Activated CD4-positive, alpha-beta T cell treated with anti-CD3 and anti-CD28 coated beads for 4 hours (primary cell): ENCODE data around the gene LRRC53.

Experiments
- DNase-seq, 2 donors: peaks; one replicate each; pipeline ENCODE4 v3.0.0-alpha.2; 2020

LRRC53 gene

DNA sequence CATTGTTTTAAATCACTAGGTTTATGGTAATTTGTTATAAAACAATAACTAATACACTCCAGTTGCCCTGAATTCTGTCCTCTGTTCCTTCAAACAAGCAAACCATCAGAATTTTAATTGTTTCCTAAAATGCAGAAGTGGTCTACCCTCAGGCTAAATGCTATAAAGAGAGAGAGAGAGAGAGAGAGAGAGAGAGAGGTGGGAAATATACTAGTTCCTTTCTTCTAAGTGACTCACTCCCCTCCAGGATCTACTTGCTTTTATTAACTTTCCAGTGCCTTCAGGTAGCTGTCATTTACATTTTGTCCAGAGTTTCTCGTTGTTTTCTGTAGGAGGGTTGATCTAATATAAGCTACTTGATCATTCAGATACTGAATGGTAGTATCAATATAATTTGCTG, 26.4 kb downstream of the LRRC53 start:
- no peak for DNase-seq

DNA sequence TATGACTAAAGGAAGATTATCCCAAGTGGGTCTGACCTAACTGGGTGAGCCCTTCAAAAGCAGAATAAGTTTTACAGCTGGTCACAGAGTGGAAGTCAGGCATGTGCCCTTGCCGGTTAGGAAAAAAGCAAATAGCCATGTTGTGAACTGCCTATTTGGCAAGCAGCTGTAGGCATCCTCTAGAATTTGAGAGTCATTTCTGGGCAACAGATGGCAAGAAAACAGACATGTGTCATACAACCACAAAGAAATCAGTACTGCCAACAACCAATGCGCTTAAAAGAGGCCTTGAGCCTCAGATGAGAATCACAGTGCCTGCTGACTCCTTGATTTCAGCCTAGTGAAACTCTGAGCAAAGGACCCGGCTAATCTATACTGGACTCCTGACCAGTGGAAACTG, 26.8 kb downstream of the LRRC53 start:
- no peak for DNase-seq

DNA sequence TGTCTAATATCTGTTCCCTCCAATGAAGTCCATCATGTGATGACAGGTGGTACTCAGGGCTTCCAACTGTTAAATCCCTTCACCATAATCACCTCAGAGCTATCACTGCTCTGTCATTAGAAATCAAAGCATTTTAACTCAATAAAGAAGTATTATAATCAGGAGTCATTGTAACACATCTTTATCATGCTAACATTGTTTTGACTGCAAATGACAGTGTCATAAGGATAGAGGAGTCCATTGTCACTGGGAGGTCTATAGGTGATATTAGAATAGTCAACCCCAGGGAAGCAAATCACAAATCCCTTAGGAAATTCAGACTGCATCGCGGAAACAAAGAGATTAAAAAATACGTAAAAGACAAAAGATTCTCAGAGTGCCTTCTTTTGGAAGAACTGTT, 30.8 kb downstream of the LRRC53 start:
- no peak for DNase-seq

DNA sequence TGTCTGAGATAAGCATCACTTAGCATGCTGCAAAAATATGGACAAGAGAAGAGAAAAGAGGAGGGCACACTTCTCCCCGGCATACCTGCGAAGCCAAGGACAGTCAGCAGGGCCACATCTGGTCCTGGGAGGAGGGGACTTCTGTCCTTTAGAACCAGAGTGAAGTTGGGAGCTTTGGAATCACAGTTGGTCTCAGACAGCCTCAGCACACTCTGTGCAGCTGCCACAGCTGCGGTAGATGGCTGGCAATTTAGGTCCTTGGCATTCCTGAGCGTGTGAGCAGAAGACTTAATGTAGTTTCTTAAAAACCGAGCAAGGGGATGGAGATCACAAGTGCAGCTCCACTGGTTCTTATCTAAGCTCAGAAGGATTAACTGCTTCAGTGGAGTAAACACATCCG, 32.3 kb downstream of the LRRC53 start:
- no peak for DNase-seq

DNA sequence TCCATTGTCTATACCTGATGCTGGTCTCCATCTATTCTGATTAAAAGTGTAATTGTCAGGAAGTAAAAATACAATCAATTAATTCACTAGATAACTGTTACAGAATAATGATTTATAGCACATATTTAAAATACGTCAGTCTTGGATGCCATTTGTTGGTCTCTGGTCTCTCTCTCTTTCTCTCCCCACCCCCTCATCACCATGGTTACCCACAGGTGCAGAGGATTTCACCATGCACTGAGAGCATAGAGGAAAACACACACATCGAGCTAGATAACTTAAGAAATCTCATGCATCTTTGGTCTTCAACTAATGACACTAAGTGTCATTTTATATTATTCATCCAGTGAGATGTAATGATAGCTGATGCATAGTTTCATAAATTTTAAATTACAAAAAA, 33.4 kb downstream of the LRRC53 start:
- no peak for DNase-seq

DNA sequence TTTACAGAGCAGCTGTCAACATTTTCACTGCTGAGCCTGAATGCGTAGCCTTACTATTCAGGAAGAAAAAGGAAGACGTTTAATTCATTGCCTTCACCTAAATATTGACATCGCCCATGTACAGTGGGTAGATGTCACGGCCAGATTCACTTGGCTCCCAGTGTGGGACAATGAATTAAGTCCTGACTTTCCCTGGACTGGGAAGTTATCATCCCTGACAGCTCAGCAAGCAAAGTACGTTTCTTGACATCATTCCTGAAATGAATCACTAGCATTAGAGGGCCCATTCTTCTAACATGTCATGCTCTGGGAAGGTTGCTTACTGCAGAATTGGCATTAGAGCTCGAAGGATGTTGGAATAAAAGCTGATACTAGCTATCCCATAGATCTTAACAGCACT, 37.8 kb downstream of the LRRC53 start:
- DNase-seq, result no peak

DNA sequence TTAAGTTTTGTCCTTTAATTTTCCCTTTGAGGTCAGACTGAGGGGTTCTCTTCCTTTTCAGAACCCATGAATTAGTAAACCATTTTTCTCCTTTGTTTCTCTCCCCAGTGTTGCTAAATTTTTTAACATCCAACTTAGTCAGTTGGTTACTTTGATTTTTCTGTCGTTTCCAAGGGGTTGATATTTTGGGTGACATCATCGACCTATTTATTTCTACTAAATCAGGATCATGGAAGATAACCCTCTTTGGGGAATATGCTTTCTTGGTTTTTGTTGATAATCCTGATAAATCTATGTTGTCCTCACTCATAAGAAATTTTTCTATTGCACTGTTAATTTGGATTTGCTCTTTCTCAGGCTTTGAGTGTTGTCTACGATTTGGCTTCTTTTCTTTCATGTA, 40.9 kb downstream of the LRRC53 start:
- DNase-seq, result no peak

DNA sequence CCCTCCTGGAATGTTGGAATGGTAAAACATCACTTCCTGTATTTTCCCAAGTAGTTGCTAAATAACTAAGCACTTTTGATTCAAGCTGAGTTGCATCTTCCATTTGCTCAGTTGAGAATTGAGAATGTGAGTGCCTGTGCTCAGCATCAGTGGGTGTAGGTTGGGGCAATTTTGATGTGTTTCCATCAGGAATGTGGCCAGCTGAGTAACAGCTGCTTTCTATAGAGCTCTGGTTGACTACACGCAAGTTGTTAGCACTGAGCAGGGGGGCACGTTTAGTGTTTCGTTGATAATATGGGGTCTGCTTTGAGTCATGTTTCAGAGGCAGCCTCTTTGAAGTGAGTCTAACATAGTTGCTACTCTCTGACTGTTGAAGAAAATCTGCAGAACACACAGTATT, 41.5 kb downstream of the LRRC53 start:
- no peak for DNase-seq

DNA sequence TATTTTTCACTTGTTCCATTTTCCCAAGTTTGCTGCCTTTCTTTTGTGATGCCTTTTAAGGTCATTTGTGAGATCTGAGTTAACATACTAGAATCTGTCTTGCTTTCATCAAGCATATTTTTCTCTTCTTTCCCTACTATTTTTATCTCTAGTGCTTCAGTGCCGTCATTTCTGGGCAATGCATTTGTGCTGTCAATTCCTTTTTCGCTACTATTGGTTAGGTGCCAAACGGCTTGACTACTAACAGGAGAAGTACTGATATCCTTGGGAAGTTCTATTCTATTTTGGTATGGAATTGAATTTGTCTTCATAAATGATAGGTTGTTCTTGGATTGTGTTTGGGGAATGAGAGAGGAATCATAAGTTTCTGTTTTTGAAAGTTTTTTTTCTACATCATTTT, 42.2 kb downstream of the LRRC53 start:
- DNase-seq, result no peak

DNA sequence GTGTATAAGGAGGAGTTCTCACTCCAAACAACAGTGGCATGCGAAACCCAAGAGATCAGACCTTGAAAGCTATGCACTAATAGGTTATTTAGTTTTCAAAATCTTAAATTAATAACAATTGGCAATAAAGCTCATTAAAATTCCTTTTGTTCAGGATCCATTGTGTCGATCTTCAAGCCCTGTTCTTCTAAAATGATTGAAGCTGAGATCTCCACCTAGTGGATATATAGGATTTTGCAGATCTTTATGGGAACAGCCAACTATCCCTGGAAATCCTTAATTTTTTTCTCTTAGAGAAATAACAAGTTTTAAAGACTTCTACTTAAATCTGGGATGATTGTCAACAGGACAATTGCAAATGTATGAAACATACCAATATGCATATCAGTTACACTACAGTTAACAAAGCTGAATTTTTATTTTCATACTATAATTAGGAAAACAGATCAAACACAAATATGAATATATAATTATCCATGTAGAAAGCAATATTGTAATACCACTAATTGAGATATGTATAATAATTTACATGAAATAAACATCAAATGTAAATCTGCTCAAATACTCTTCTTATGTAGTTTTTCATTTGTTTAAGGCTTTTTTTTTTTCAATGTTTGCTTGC, 43.3 kb downstream of the LRRC53 start:
- DNase-seq, result no peak

DNA sequence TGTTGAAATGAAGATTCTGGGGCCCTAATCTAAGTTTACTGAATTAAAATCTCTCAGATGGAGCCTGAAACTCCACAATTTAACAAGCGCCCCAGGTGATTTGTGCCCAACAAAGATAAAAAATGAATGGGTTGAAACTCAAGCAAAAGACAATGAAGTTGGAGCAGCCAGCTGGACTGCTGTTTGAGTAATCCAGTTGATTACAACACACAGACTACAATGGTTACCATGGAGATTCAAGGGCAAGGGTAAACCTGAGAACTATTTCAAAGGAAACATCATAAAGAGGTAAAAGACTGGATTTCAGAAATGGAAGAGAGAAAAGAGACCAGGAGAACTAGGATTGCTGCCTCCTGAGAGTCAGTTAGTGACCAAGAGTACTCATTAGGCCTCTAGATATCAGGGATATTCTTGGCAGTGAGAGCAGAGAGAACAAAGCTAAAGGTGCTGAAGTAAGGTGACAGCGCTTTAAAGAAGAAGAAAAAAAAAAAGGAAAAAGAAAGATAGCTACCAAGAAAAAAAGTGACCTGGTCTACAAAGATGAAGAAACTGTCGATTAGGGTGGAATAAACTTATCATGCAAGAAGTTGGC, 44.5 kb downstream of the LRRC53 start:
- no peak for DNase-seq

DNA sequence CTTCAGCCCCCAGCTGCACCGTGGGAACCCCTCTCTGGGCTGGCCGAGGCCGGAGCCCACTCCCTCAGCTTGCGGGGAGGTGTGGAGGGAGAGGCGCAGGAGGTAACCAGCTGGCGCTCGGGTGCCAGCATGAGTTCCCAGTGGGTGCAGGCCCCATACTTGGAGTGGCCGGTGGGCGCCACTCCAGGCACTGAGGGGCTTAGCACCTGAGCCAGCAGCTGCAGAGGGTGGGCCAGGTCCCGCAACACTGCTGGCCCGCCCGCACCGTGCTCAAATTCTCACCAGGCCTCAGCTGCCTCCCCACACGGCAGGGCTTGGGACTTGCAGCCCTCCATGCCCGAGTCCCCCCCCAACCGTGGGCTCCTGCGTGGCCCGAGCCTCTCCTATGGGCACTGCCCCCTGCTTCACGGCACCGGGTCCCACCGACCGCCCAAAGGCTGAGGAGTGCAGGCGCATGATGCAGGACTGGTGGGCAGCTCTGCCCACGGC, 47.2 kb downstream of the LRRC53 start:
- DNase-seq, result no peak

DNA sequence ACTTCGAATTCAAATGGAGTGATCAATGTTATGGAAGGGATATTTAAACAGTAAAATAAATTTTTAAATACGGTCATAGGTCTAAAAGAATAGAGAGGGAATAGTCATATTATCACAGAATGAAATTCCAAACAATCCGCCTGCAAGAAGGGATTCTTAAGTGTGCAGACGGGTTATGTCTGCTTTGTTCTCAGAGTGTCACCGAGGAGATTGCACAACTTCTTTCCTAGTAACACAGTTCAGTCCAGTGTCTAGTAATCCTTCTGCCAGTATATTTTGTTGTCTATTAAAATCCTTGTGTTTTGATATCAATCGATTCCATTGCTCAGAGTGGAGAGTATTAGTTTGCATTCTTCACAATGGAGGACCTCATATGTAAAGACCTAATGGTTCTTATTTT, 48.4 kb downstream of the LRRC53 start:
- no peak for DNase-seq

DNA sequence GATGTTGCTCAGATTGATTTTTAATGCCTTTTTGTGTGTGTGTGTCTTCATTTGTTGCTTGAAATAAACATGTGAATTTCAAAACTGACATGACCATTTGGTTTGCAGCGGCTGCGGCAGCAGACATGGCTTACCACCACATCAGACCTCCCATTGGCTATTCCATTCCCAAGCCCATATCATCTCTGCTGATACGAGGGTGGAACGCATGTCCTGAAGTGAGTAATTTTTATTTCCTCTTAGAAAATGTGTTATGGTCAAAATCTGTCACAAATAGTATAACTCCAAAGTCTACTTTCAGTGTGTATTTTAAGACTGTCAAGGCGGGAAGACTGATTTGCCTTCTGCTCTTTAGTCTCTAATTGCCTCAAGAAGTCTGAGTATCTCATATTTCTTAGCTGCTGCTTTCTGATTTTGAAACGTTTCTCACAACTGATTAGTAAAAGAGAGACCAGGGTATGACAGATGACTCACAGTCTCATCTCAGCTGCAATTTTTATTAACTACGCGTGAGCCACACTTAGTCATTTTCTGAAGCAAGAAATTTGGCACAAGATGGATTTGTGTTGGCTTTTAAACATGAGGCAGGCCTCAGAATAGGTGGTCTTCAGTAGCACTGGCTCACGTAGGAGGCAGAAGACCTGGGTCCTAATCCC, 49.0 kb downstream of the LRRC53 start:
- no peak for DNase-seq

DNA sequence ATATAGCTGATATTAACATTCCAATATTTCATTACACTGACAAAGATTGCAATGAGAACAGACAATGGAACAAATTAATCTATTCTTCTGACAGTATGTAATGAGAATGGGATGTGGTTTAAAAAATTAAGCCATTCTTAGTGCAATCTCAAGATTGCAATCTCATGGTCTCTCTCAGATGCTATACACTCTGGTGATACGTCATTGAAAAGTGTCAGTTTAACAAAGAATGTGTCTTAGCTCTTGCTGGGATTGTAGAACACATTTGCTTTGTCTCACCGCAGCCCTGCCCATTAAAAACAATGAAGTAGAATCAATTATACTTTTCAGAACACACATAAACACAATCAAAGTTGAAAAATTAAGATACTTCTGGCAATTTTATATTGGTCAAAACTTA, 55.2 kb downstream of the LRRC53 start:
- no peak for DNase-seq

DNA sequence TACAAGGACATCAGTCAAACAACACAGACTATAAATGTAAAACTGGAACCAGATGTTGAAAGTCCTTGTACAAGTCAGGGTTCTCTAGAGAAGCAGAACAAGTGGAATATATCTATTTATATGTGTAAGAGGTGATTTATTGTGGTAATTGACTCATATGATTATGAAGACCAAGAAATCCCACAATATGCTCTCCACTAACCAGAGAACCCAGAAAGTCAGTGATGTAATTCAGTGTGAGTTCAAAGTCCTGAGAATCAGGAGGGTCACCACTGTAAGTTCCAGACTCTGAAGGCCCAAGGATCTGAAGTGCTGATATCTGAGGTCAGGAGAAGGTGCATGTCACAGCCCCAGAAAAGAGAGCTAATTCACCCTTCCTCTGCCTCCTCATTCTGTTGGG, 57.0 kb downstream of the LRRC53 start:
- DNase-seq, result no peak

DNA sequence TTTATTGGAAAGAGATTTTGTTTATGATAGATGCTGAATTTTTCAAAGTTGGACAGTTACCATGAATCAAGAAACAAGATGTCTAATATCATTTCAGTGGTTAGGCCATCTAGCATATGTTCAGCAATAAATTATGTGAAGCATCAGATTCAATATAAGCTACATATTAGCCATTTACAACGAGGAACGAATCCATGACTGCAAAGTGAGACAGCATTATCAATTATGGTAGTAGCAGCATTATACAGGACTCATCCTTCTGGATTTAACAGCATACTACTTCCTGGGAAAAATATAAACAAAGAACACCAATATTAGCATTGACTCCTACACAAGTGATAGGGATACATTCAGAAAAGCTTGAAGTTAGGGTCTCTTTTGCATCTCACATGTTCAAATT, 59.1 kb downstream of the LRRC53 start:
- DNase-seq, result no peak

DNA sequence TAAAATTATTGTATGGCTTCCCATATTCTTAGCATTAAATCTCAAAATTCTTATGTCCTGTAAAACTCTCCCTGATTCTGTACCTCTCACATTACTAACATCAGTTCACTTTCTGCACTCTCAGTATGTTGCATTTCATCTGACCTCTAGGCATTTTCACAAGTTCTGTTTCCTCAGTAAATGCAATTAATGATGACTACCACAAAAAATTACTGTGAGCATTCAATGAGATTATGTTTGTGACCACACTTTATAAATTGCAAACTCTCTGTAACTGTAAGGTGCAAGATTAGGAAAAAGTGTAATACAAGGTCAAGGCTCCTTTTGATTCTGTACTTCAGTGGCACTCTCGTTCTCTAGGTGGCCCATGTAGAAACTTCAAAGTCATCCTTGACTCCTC, 60.4 kb downstream of the LRRC53 start:
- no peak for DNase-seq

DNA sequence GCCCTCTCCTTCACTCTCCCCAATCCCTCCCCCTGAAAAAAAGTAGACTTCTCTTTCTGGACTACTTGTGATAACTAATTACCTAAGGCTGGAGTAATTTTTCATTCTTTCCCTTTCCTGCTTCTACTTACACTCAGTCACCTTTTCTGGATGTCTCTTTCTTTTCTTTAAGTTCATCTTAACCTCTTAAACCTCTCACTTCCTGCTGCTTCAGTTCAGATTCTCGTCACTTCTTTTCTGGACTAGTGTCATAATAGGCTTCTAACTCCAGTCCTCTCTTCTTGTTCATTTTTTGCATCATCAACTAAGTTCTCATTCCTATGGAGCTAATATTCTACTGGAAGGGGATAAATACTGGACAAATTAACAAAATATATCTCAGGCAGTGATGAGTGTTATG, 75.4 kb downstream of the LRRC53 start:
- DNase-seq, result no peak

DNA sequence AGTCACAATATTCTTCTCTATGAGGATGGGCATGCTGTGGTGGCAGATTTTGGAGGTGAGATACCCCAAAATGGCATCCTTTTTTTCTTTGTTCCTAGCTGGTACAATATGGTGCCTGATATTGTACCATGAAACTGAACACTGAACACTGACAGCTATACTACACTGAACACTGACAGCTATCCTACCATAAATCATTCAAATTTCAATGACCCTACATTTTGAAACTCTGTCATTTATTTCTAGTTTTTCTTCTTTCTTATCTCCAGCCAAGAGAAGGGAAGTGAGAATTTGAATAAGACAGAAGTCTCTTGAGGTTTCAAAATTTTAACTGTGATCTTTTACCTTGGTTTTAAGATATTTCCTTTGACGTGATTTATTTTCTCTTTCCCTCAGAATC, 76.3 kb downstream of the LRRC53 start:
- DNase-seq, result no peak

DNA sequence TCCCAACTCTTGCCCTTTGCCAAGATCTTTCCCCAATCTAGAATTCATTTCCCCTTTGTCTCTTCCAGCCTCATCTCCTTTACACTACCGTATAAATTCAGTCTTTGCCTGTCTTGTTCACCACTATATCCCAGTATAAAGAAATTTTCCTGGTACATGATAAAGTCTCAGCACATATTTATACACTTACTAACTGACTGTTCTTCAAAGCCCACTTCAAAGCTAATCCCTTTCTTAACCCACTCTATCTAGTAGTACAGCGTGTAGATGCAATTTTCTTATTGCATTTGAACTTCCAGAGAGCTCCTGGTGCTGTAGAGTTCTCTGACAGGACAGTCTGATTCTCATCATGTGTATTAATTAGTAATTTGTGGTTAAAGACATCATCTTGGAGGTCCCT, 78.1 kb downstream of the LRRC53 start:
- DNase-seq, result no peak

DNA sequence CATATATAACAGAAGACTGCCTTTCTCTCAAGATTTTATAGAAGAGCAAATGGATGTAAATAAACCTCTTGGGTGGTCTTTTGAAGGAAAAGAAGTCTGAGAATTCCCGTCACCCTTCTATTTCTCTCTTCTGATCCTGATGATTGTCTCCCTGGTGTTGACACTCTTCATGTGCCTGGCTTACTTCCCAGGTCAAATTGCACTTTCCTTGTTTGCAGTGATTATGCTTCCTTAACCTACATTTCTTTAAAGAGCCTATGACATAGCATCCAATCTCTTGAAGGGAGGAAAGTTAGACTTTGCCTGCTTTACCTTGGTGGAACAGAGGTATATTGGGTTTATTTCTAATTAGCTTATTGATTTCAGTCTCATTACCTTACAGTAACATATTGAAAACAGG, 80.1 kb downstream of the LRRC53 start:
- no peak for DNase-seq

DNA sequence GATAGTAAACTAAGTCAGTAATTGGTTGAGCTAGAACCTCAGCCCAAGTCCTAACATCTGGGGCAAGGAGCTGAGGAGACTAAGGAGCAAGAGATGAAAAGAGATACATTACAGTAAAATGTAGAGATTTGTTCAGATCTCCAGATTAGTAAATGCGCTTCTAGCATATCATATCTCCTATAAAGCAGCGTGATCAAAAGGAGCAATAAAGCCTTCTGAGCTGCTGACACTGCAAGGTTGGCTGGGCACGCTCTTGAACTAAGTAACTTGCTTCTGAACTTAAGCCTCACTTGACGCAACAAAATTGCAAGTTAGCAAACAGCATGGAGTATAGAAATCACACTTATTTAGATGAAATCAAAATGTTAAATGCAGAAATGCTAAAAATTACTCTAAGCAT, 80.9 kb downstream of the LRRC53 start:
- DNase-seq, result no peak

DNA sequence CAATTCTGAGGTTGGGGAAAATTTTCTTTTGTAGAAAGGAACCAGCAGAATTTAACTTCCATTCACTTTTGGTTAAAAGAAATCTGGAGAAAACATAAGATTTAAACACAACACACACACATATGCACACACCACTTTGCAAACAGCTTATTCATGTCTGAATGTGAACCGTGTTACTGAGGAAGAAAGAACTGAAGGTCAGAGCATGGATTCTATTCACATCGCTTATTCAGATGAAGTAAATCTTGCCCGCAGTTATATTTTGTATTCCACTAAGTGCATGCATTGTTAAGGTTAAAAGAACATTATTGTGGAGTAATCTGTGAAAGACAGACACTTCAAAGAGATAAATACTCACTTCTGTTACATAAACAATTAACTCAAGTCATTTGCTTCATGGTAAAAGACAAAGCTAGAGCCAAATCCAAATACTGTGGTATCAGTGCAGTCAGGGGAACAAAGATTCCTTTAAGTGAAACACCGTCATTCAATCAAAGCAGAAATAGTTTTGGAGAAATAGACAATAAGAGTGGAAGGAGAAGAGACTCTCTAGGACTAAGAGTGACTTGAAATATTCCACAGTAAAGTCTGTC, 82.0 kb downstream of the LRRC53 start:
- no peak for DNase-seq
